Measurements from ENCODE around the gene RNF10.

- TF ChIP-seq CTCF (IDR thresholded peaks at IDR 0.05) (no peak), EP300 (IDR thresholded peaks at IDR 0.05) (peak in 1 of 2 donors; percentile 71)
These were observed 6.3 kb downstream of the RNF10 start for GRCh38 chr12:120540445-120540844.
